Lung microvascular endothelial cell (primary cell): ENCODE measurements around the gene OR52N2. TPM values are rescaled to one million over a fixed set of nuclear protein-coding genes. Genes with fewer than 3 reads are reported as not detected.

Experiments used
- total RNA-seq: library from RNA; depleted of rRNA; stranded (reverse); fragments of >200 nt; gene quantifications from 2 replicates; pipeline ENCODE4 v1.2.1, GENCODE V29; 2014

OR52N2 gene
- total RNA-seq, 1 donor from 2014 or later: not detected

Other genes starting within 250 kb of the OR52N2 start
- gene OR52B6, start 228.0 kb upstream of the OR52N2 start, total RNA-seq: not detected in 2 replicates
- gene TRIM6, start 212.3 kb upstream of the OR52N2 start, total RNA-seq: 0.99 and 3.3 TPM in 2 replicates
- gene TRIM34, start 183.9 kb upstream of the OR52N2 start, total RNA-seq: 8.5 and 9.4 TPM in 2 replicates
- 46.4 and 75.4 TPM in 2 replicates for gene TRIM5, start 123.8 kb upstream of the OR52N2 start, total RNA-seq
- 47.0 and 66.9 TPM in 2 replicates for gene TRIM22, start 119.1 kb upstream of the OR52N2 start, total RNA-seq
- not detected in 2 replicates for gene OR56B1, start 72.5 kb upstream of the OR52N2 start, total RNA-seq
- gene OR52N4, start 54.7 kb upstream of the OR52N2 start, total RNA-seq: not detected in 2 replicates
- gene OR52N5, start 25.6 kb upstream of the OR52N2 start, total RNA-seq: not detected in 2 replicates
- not detected in 2 replicates for gene OR52N1, start 17.7 kb upstream of the OR52N2 start, total RNA-seq
- not detected in 2 replicates for gene OR52E6, start 33.0 kb downstream of the OR52N2 start, total RNA-seq
- not detected in 2 replicates for gene OR52E8, start 48.8 kb downstream of the OR52N2 start, total RNA-seq
- gene OR52E4, start 71.7 kb downstream of the OR52N2 start, total RNA-seq: not detected in 2 replicates
- gene OR52E5, start 84.3 kb downstream of the OR52N2 start, total RNA-seq: not detected in 2 replicates
- not detected in 2 replicates for gene OR56A3, start 133.3 kb downstream of the OR52N2 start, total RNA-seq
- not detected in 2 replicates for gene OR56A5, start 159.6 kb downstream of the OR52N2 start, total RNA-seq
- not detected in 2 replicates for gene OR52L1, start 178.1 kb downstream of the OR52N2 start, total RNA-seq
- not detected in 2 replicates for gene OR56A4, start 198.0 kb downstream of the OR52N2 start, total RNA-seq
- not detected in 2 replicates for gene OR56A1, start 221.8 kb downstream of the OR52N2 start, total RNA-seq